RWPE2 (cell line): ENCODE results near the gene ITPR1.

Source experiments
- ATAC-seq: fragments of 200-7000 bp; cut with Tn5 transposase; 3 replicates; pipeline ENCODE4 v1.9.1; 2021; ENCODE audit warnings: low read depth
- DNase-seq: peaks from one replicate; pipeline ENCODE4 v3.0.0-alpha.2; 2020; ENCODE audit warnings: low spot score
- H3K27ac ChIP-seq: fragments of 450-650 bp; 2 replicates; pipeline ENCODE4 v1.5.1; 2017; ENCODE audit warnings: mild to moderate bottlenecking; ENCODE audit not compliant: poor library complexity, severe bottlenecking
- H3K27me3 ChIP-seq: fragments of 250-450 bp; sonication (Bioruptor Pico); 2 replicates; pipeline ENCODE4 v1.5.1; 2021; ENCODE audit warnings: mild to moderate bottlenecking, moderate library complexity; ENCODE audit not compliant: insufficient read depth, poor library complexity, severe bottlenecking
- H3K36me3 ChIP-seq: fragments of 250-450 bp; sonication (Bioruptor Pico); 2 replicates; pipeline ENCODE4 v1.5.1; 2020; ENCODE audit warnings: low read depth, mild to moderate bottlenecking, moderate library complexity
- H3K4me1 ChIP-seq: fragments of 250-450 bp; sonication (Bioruptor Pico); 2 replicates; pipeline ENCODE4 v1.5.1; 2021; ENCODE audit warnings: mild to moderate bottlenecking, moderate library complexity; ENCODE audit not compliant: insufficient read depth, poor library complexity, severe bottlenecking
- H3K4me3 ChIP-seq: fragments of 250-450 bp; sonication (Bioruptor Pico); 2 replicates; pipeline ENCODE4 v1.5.1; 2021; ENCODE audit warnings: mild to moderate bottlenecking, moderate library complexity; ENCODE audit not compliant: severe bottlenecking
- H3K9me3 ChIP-seq: fragments of 250-450 bp; sonication (Bioruptor Pico); 2 replicates; pipeline ENCODE4 v1.5.1; 2021; ENCODE audit warnings: mild to moderate bottlenecking, moderate library complexity; ENCODE audit not compliant: severe bottlenecking
- TF ChIP-seq, protein P1 (sequence below): fragments of 450-650 bp; IDR thresholded peaks from one replicate; pipeline ENCODE4 v1.5.1; 2017; ENCODE audit warnings: mild to moderate bottlenecking, moderate library complexity; ENCODE audit not compliant: poor library complexity, severe bottlenecking

The ITPR1 gene

DNA sequence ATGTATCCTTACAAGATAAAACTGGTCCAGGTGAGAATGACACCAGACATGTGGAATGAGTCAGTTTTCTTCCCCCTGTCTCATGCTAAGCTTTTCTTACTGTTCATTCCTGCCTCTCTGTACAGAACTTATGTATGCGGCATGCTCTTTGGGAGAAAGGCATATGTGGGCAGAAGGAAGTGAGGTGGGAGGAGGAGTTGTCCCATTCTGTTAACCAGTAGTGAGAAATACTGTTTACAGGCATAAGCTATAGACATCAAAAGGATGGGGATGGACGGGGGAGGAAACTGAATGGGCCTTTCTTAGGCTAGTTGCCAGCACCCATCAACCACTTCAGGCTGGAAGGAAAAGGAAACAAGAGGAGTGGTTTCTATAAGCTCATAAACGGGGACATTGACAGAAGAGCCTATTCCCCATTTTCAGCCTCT lies 342.5 kb downstream of the ITPR1 start:
- Histone ChIP-seq H3K9me3 (no peaks in the 10 kb centered on the region), H3K4me1 (peaks cover 11% of the 10 kb centered on the region), H3K27me3 (no peaks in the 10 kb centered on the region), H3K27ac (no peak overlapping the region), H3K36me3 (no peaks in the 10 kb centered on the region), H3K4me3 (no peak overlapping the region)
- ATAC-seq (no peak), DNase-seq (no peak)
- TF ChIP-seq, protein P1, sequence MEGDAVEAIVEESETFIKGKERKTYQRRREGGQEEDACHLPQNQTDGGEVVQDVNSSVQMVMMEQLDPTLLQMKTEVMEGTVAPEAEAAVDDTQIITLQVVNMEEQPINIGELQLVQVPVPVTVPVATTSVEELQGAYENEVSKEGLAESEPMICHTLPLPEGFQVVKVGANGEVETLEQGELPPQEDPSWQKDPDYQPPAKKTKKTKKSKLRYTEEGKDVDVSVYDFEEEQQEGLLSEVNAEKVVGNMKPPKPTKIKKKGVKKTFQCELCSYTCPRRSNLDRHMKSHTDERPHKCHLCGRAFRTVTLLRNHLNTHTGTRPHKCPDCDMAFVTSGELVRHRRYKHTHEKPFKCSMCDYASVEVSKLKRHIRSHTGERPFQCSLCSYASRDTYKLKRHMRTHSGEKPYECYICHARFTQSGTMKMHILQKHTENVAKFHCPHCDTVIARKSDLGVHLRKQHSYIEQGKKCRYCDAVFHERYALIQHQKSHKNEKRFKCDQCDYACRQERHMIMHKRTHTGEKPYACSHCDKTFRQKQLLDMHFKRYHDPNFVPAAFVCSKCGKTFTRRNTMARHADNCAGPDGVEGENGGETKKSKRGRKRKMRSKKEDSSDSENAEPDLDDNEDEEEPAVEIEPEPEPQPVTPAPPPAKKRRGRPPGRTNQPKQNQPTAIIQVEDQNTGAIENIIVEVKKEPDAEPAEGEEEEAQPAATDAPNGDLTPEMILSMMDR = no peak

DNA sequence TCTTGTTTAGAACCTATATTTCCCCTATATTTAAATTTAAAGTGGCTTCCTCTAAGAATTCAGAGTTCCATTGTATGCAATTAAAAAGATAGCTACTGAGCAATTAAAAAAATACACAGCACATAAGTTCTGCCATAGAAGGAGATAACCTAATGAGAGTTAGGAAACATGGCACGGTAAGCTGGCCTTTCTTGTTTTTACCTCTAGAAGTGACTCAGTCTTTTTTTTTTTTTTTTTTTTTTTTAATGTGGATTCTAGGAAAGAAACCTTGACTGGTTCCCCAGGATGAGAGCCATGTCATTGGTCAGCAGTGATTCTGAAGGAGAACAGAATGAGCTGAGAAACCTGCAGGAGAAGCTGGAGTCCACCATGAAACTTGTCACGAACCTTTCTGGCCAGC lies 343.4 kb downstream of the ITPR1 start:
- Histone ChIP-seq H3K4me3 (no peak overlapping the region), H3K27me3 (no peaks in the 10 kb centered on the region), H3K36me3 (no peaks in the 10 kb centered on the region), H3K4me1 (peaks cover 2% of the 10 kb centered on the region), H3K9me3 (no peaks in the 10 kb centered on the region), H3K27ac (no peak overlapping the region)
- TF ChIP-seq, protein P1 = no peak
- no peak for ATAC-seq
- no peak for DNase-seq

DNA sequence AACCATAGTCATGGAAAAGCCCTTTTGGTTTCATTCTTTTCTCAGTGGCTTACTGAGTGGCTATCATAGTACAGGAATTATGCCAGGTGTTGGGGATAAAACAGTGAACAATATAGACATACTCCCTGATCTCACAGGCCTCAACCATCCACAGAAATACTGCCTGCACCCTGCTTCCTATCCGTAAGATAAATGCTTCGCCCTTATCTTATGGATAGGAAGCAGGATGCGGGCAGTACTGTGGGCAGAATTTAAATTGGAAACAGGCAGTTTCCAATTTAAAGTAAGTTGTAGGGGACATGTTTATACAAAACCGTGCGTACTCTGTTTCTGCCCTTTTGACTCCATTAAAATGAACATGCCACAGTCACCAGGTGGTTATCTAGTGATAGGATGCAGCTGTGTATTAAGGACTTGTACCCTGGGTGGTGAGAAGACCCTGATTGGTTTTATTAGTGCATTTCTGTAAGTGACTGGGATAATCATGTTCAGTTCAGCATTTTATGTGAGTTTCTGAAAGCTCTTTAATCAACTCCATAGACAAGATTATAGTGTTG lies 344.3 kb downstream of the ITPR1 start:
- ATAC-seq (no peak), DNase-seq (no peak)

DNA sequence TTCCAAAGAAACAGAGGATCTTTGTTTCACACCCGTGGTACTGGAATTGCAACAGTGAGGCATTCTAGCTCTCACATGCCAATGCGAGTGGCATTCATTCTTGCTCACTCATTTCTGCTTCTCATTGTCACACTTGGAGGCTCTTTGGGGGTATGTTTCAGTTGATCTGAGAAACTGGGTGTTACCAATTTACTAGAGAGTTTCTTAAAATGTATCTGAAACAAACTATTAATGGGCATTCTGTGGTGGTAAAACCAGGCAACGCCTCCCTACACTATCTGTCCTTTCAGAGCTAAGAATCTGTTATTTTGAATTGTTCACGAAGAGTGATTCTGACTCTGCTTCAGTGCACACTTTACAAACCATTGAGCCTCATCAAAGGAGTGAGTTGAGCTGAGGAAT lies 345.5 kb downstream of the ITPR1 start:
- TF ChIP-seq, protein P1 = no peak
- H3K36me3 ChIP-seq = no peaks in the 10 kb centered on the region
- H3K27me3 ChIP-seq = no peaks in the 10 kb centered on the region
- H3K4me1 ChIP-seq = no peaks in the 10 kb centered on the region
- no peak for ATAC-seq
- no peak overlapping the region for H3K4me3 ChIP-seq
- H3K27ac ChIP-seq = no peak overlapping the region
- DNase-seq = no peak
- no peaks in the 10 kb centered on the region for H3K9me3 ChIP-seq

More for the DNA sequence above, 344.3 kb downstream of the ITPR1 start:
- H3K4me1 ChIP-seq = no peaks in the 10 kb centered on the region
- no peaks in the 10 kb centered on the region for H3K27me3 ChIP-seq
- H3K27ac ChIP-seq = no peak overlapping the region
- H3K4me3 ChIP-seq = no peak overlapping the region
- TF ChIP-seq, protein P1 = no peak
- H3K9me3 ChIP-seq = no peaks in the 10 kb centered on the region
- no peaks in the 10 kb centered on the region for H3K36me3 ChIP-seq

DNA sequence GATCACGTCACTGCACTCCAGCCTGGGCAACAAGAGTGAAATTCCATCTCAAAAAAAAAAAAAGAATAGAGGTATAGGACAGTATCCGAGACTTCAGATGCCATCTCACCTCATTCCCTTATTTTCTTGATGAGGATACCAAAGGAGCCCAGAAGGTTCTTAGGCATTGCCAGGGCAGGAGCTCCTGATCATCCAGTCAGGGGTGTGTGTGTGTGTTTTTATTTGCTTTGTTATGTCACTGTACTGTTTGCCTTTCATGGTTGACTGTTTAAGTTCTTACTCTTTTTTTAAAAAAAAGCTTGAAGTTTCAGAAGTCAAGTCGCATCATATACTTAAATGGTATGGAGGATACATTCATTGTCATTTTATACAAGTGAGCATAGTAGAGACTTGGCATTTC lies 346.1 kb downstream of the ITPR1 start:
- no peak overlapping the region for H3K4me3 ChIP-seq
- no peaks in the 10 kb centered on the region for H3K9me3 ChIP-seq
- DNase-seq (no peak), ATAC-seq (no peak)
- TF ChIP-seq, protein P1 = no peak
- no peaks in the 10 kb centered on the region for H3K27me3 ChIP-seq
- no peaks in the 10 kb centered on the region for H3K4me1 ChIP-seq
- H3K36me3 ChIP-seq = no peaks in the 10 kb centered on the region
- no peak overlapping the region for H3K27ac ChIP-seq
